Naive B cell (primary cell): Measurements from ENCODE around the gene MUC22. TPM values are rescaled to one million over a fixed set of nuclear protein-coding genes. Genes with fewer than 3 reads are reported as not detected.
"Not testable (repeated sequence)": the region's sequence is repeated elsewhere in the genome, so short reads cannot be mapped to it uniquely, and the experiment has no call there.

Experiments used
- ATAC-seq, 2 donors: fragments of 150-1000 bp; cut with Tn5 transposase; 2 replicates each; pipeline ENCODE4 v1.10.0; 2021; ENCODE audit warnings: low read depth in 2 of 2, mild to moderate bottlenecking in 2 of 2, moderate library complexity in 2 of 2
- DNase-seq: peaks from one replicate; pipeline ENCODE4 v3.0.0; 2022
- H3K27ac Mint-ChIP-seq, 6 donors: one replicate each; pipeline ENCODE4 v1.8.0; 2020 to 2022; ENCODE audit warnings: mild to moderate bottlenecking in 6 of 6, mixed read lengths in 6 of 6, moderate library complexity in 5 of 6, inconsistent platforms in 2 of 6
- H3K27me3 Mint-ChIP-seq, 3 donors: one replicate each; pipeline ENCODE4 v1.8.0; 2021 to 2022; ENCODE audit warnings: mixed read lengths in 3 of 3, mild to moderate bottlenecking in 1 of 3
- H3K36me3 Mint-ChIP-seq, 2 donors: one replicate each; pipeline ENCODE4 v1.8.0; 2020 to 2022; ENCODE audit warnings: mixed read lengths in 2 of 2, inconsistent platforms in 1 of 2, mild to moderate bottlenecking in 1 of 2
- H3K4me1 Mint-ChIP-seq, 3 donors: one replicate each; pipeline ENCODE4 v1.8.0; 2020 to 2022; ENCODE audit warnings: mixed read lengths in 3 of 3, inconsistent platforms in 1 of 3, mild to moderate bottlenecking in 1 of 3, moderate library complexity in 1 of 3
- H3K4me3 Mint-ChIP-seq, 8 donors: one replicate each; pipeline ENCODE4 v1.8.0; 2020 to 2022; ENCODE audit warnings: mild to moderate bottlenecking in 8 of 8, mixed read lengths in 8 of 8, moderate library complexity in 8 of 8, inconsistent platforms in 2 of 8
- H3K9me3 Mint-ChIP-seq, 7 donors: one replicate each; pipeline ENCODE4 v1.8.0; 2020 to 2022; ENCODE audit warnings: mixed read lengths in 7 of 7, mild to moderate bottlenecking in 5 of 7, inconsistent platforms in 2 of 7, moderate library complexity in 1 of 7
- polyA plus RNA-seq, 6 donors: library from polyadenylated mRNA; unstranded; fragments of 300-500 nt; fragmentation: Illumina TruSeq; gene quantifications; one replicate each; pipeline ENCODE4 v1.2.3, GENCODE V29; 2021; ENCODE audit warnings: low read depth in 6 of 6

The MUC22 gene
- polyA plus RNA-seq, 6 donors from 2014 or later, result not detected

DNA sequence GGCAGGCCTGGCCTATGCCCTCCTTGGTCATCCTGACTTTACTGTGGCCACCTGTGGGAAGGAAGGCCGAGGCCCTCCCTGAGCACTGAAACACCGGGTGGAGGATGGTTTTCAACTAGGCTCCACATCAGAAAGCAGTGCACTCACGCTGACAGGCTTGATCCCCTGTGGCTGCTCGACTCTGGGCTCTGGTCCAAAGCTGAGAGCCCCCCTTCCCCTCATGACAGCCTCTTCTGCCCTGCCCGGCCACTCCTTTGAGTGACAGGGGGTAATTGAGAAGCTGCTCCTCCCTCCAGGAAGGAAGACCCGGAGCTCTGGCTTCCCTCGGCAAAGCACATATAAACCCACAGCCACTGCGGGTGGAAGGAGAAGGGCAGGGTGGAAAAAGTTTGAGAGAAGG, 43.6 kb downstream of the MUC22 start:
- Mint-ChIP-seq H3K4me3 (peak overlapping the region in 2 of 8 donors; percentile 43 to 72), H3K9me3 (no peaks in the 10 kb centered on the region), H3K36me3 (no peaks in the 10 kb centered on the region), H3K27me3 (peaks cover 9 to 60% (median 58%) of the 10 kb centered on the region in 3 donors), H3K27ac (no peak overlapping the region), H3K4me1 (peaks cover 0 to 2% (median 0%) of the 10 kb centered on the region in 3 donors)
- ATAC-seq, result no peak
- DNase-seq, result no peak

GRCh38 chr6:31055441-31055840, 45.2 kb downstream of the MUC22 start:
- no peak for ATAC-seq
- Mint-ChIP-seq H3K36me3 (no peaks in the 10 kb centered on the region), H3K27me3 (peaks cover 9 to 54% (median 48%) of the 10 kb centered on the region in 3 donors), H3K4me3 (no peak overlapping the region), H3K27ac (peak overlapping the region in 1 of 6 donors; percentile 50), H3K4me1 (peaks cover 0 to 2% (median 0%) of the 10 kb centered on the region in 3 donors), H3K9me3 (no peaks in the 10 kb centered on the region)
- DNase-seq, result no peak

DNA sequence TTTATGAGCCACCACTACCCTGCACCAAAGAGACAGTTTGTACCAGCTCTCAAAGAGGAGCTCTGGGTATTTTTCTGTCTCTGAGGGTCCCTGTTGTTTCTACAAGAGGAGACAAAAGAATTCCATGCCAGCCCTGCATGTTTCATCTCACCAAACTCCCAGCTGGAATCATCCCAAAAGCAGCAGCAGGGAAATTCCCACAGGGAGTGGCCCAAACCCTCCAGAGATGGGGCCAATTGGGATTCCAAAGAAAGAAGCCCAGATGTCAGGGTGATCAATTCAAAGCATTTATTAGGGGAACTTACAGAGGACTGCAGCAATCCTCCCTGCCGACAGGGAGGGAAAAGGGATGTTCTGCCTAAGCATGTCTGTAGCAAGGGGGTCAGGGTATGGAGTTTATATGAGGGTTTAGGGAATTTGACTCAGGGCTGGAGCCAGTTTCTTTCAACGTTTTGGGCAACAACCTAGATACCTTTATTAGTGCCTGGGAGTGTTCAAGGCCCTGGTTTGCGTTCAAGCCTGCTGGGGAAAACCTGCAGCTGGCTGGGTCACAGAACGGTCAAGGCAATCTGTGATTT, 47.2 kb downstream of the MUC22 start:
- Mint-ChIP-seq H3K27me3 (peaks cover 12 to 51% (median 45%) of the 10 kb centered on the region in 3 donors), H3K27ac (no peak overlapping the region), H3K4me3 (no peak overlapping the region), H3K36me3 (no peaks in the 10 kb centered on the region), H3K9me3 (no peaks in the 10 kb centered on the region), H3K4me1 (peaks cover 0 to 2% (median 0%) of the 10 kb centered on the region in 3 donors)
- ATAC-seq, result no peak
- DNase-seq, result no peak

DNA sequence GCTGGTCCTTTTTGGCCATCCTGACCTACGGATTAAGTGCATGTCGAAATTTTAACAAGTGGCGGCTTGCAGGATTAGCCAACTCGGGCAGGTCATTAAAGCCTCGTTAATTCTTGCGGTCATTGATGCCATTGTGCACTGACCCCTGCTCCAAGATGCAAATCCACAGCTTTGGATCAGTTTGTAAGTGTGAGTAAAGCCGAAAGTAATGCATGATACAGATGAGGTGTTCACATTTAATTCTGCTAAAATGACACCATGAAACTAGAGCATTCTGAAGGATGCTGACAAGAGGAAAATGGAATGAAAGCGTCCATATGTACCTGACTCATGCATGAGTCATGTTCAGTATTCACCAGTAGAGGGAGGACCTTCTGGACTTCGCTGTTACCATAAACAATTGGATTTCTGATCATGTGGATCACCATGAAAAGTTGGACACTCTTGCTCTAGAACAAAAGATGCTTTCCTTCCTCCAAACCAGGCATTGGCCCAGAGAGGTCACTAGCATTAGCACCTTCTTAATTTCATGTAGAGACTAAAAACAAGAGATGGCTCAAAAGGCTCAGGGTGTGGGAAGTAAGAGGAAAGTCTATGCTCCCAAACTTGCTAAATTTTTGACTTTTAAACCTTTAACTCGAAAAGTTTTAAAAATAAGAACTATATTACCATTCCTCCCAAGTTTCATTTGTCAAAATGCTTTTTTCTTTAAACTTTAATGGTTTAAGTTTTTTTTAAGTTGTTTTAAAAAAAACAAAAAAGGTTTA, 48.0 kb downstream of the MUC22 start:
- DNase-seq, result no peak
- peaks cover 9 to 50% (median 39%) of the 10 kb centered on the region in 3 donors for H3K27me3 Mint-ChIP-seq
- H3K4me3 Mint-ChIP-seq, result no peak overlapping the region
- H3K9me3 Mint-ChIP-seq, result no peaks in the 10 kb centered on the region
- H3K36me3 Mint-ChIP-seq, result no peaks in the 10 kb centered on the region
- ATAC-seq, result no peak
- H3K4me1 Mint-ChIP-seq, result peaks cover 0 to 2% (median 0%) of the 10 kb centered on the region in 3 donors
- H3K27ac Mint-ChIP-seq, result no peak overlapping the region

GRCh38 chr6:31060145-31060544, 49.9 kb downstream of the MUC22 start:
- Mint-ChIP-seq H3K27me3 (peaks cover 7 to 36% (median 20%) of the 10 kb centered on the region in 3 donors), H3K9me3 (no peaks in the 10 kb centered on the region), H3K4me3 (no peak overlapping the region), H3K36me3 (no peaks in the 10 kb centered on the region), H3K4me1 (no peaks in the 10 kb centered on the region), H3K27ac (no peak overlapping the region)
- ATAC-seq, result no peak
- DNase-seq, result no peak

DNA sequence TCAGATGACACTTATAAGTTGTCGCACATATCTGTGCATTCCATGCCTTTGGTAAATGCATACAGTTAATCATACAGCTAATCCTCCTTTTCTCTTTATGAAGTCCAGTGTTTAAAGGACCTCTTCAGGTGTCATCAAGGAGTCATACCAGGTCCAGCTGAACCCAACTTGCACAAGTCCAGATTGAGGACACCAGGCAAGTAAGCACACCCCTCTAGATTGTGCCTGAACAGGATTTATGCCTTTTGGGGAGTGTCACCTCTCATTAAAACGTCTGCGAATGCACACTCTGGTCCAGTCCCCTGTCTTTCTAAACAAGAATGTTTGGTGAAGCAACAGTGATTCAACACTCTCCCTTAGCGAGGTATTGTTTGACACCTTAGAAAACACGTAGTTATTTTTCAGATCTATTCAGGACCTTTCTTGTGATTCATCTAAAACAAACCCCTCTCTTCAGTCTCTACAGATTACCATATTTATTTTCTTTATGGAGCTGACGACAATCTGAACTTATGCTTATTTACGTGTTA, 53.7 kb downstream of the MUC22 start:
- Mint-ChIP-seq H3K27ac (peak overlapping the region in 1 of 6 donors; percentile 47), H3K36me3 (no peaks in the 10 kb centered on the region), H3K27me3 (peaks cover 0 to 16% (median 8%) of the 10 kb centered on the region in 3 donors), H3K4me1 (no peaks in the 10 kb centered on the region), H3K4me3 (no peak overlapping the region), H3K9me3 (no peaks in the 10 kb centered on the region)
- ATAC-seq (no peak), DNase-seq (no peak)

DNA sequence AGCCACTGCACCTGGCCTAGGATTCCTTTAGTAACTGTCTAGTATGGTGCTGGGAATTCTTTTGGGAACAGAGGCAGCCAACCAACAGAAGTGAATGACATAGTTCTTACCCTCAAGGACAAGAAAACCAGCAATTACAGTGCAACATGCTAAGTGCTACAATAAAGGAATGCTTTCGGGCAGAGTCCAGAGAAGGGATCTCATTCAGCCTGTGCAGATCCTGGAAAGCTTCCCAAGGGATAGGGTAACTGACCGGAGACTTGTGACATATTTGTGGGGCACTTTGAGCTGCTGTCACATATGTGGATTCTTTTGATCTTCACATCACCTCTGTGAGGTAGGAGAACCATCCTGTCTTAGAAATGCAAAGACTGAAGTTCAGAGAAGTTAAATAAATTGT, 55.3 kb downstream of the MUC22 start:
- H3K4me1 Mint-ChIP-seq, result no peaks in the 10 kb centered on the region
- peaks cover 0 to 16% (median 8%) of the 10 kb centered on the region in 3 donors for H3K27me3 Mint-ChIP-seq
- peak overlapping the region in 1 of 6 donors; percentile 12 for H3K27ac Mint-ChIP-seq
- H3K36me3 Mint-ChIP-seq, result no peaks in the 10 kb centered on the region
- ATAC-seq (no peak), DNase-seq (no peak)
- H3K4me3 Mint-ChIP-seq, result no peak overlapping the region
- H3K9me3 Mint-ChIP-seq, result no peaks in the 10 kb centered on the region

DNA sequence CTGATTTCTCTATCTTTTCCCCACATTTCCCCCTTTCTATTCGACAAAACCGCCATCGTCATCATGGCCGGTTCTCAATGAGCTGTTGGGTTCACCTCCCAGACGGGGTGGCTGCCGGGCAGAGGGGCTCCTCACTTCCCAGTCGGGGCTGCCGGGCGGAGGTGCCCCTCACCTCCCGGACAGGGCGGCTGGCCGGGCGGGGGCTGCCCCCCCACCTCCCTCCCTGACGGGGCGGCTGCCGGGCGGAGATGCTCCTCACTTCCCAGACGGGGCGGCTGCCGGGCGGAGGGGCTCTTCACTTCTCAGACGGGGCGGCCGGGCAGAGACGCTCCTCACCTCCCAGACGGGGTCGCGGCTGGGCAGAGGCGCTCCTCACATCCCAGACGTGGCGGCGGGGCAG, 56.8 kb downstream of the MUC22 start:
- H3K27ac Mint-ChIP-seq, H3K27me3 Mint-ChIP-seq, H3K4me1 Mint-ChIP-seq, H3K4me3 Mint-ChIP-seq, DNase-seq, ATAC-seq, H3K9me3 Mint-ChIP-seq, H3K36me3 Mint-ChIP-seq: not testable (repeated sequence)

DNA sequence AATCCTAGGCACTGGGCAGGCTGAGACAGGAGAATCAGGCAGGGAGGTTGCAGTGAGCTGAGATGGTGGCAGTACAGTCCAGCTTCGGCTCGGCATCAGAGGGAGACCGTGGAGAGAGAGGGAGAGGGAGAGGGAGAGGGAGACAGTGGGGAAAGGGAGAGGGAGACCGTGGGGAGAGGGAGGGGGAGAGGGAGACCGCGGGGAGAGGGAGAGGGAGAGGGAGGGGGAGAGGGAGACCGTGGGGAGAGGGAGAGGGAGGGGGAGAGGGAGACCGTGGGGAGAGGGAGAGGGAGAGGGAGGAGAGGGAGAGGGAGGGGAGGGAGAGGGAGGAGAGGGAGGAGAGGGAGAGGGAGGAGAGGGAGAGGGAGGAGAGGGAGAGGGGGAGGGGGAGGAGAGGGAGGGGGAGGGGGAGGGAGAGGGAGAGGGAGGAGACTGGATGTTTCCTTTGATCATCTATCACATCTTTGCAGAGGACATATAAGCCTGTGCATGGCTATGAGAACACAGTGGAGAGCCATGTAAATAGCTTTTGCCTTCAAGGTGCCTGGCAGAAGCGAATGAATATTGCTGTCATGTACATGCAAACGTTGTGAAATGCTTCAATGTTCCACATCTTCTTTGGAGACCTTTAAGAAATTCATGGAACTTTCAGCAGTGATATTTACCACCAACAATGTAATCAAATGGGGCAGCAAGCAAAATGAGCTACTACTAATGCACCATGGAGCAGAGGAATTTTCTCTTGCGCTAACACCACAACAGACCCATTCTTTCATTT, 57.8 kb downstream of the MUC22 start:
- H3K36me3 Mint-ChIP-seq, H3K4me1 Mint-ChIP-seq, H3K27me3 Mint-ChIP-seq, H3K9me3 Mint-ChIP-seq, DNase-seq, ATAC-seq, H3K4me3 Mint-ChIP-seq: not testable (repeated sequence)
- H3K27ac Mint-ChIP-seq, result peak overlapping the region in 1 of 6 donors; percentile 66

GRCh38 chr6:31068669-31069340, 58.5 kb downstream of the MUC22 start:
- Mint-ChIP-seq H3K27me3 (peaks cover 0 to 5% (median 4%) of the 10 kb centered on the region in 3 donors), H3K4me3 (no peak overlapping the region), H3K9me3 (no peaks in the 10 kb centered on the region), H3K36me3 (no peaks in the 10 kb centered on the region), H3K4me1 (no peaks in the 10 kb centered on the region), H3K27ac (peak overlapping the region in 1 of 6 donors; percentile 66)
- ATAC-seq (peak; percentile 88 to 94), DNase-seq (peak; percentile 65)

DNA sequence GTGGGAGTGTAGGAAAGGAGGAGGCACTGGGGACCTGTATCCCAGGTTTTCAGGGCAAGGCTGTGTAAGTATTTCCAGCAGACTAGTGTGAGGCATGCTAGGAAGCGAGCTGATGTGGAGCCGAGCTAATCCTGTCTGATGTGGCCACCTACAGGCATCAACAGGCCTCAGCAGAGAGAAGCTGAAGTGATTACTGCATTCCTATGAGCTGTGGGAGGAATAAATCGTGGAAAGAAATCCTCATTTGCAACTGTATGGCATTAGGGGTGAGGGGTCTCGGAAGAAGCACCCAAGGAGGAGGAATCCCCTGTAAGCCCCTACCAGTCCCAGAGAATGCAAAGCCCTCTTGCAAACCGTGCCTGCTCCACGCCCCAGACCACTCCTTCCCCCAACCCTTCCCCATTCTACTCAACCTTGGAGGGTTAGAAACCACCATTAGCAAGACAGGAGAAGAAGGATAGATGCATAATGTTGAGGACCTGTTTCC, 60.5 kb downstream of the MUC22 start:
- no peaks in the 10 kb centered on the region for H3K36me3 Mint-ChIP-seq
- DNase-seq, result no peak
- no peak for ATAC-seq
- peaks cover 0 to 5% (median 0%) of the 10 kb centered on the region in 3 donors for H3K27me3 Mint-ChIP-seq
- H3K4me1 Mint-ChIP-seq, result no peaks in the 10 kb centered on the region
- peak overlapping the region in 1 of 6 donors; percentile 45 for H3K27ac Mint-ChIP-seq
- no peak overlapping the region for H3K4me3 Mint-ChIP-seq
- H3K9me3 Mint-ChIP-seq, result no peaks in the 10 kb centered on the region

DNA sequence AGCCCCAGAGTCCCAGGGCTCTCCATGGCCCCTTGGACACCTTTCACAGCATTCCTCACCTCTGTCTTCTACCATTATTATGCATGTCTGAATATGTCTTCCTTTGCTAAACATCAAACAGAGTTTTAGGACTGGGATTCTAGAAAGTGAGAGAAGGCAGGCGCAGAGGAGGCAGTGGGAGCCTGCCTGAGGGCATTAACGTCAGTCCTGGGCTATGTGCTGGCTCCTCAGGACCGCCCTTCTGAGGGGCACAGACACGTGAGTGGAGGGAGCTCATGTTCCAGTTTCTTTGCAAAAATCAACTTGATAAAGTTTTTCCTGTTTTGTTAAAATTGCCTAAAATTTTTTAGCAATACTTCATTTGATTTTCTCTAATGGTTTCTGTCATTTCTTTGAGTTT, 64.1 kb downstream of the MUC22 start:
- no peak overlapping the region for H3K27ac Mint-ChIP-seq
- ATAC-seq (no peak), DNase-seq (no peak)
- no peaks in the 10 kb centered on the region for H3K9me3 Mint-ChIP-seq
- no peaks in the 10 kb centered on the region for H3K36me3 Mint-ChIP-seq
- no peaks in the 10 kb centered on the region for H3K27me3 Mint-ChIP-seq
- H3K4me3 Mint-ChIP-seq, result no peak overlapping the region
- H3K4me1 Mint-ChIP-seq, result peaks cover 0 to 2% (median 2%) of the 10 kb centered on the region in 3 donors

- no peak for DNase-seq
- Mint-ChIP-seq H3K27ac (peak overlapping the region in 1 of 6 donors; percentile 39), H3K36me3 (no peaks in the 10 kb centered on the region), H3K9me3 (no peaks in the 10 kb centered on the region), H3K4me3 (no peak overlapping the region), H3K27me3 (peaks cover 0 to 4% (median 4%) of the 10 kb centered on the region in 3 donors), H3K4me1 (peaks cover 4 to 11% (median 9%) of the 10 kb centered on the region in 3 donors)
- ATAC-seq, result no peak
These were observed 65.3 kb downstream of the MUC22 start for GRCh38 chr6:31075528-31075927.
